GM12891 (cell line): ENCODE results near the gene SCO2.

Experiments used
- DNase-seq: peaks from one replicate; pipeline ENCODE4 v3.0.0; 2011; ENCODE audit warnings: low spot score; ENCODE audit not compliant: insufficient read length
- FAIRE-seq: peaks from 2 replicates; lab custom pipeline; 2011; peaks lifted over from hg19 to GRCh38; lab: Jason Lieb, UNC
- PAX5 ChIP-seq: IDR thresholded peaks from 2 replicates; pipeline ENCODE4 v1.6.1; 2011; ENCODE audit warnings: low read length, moderate library complexity, mild to moderate bottlenecking; ENCODE audit not compliant: insufficient read depth, severe bottlenecking
- POLR2A ChIP-seq: IDR thresholded peaks from 2 replicates; pipeline ENCODE4 v1.6.1; 2011; ENCODE audit warnings: low read depth, low read length, control low read depth
- POLR2AphosphoS5 ChIP-seq: IDR thresholded peaks from 2 replicates; pipeline ENCODE4 v1.6.1; 2011; ENCODE audit warnings: low read depth, low read length, control low read depth
- POU2F2 ChIP-seq: IDR thresholded peaks from 2 replicates; pipeline ENCODE4 v1.6.1; 2011; ENCODE audit warnings: low read depth, mild to moderate bottlenecking, control low read depth, low read length, moderate library complexity
- SPI1 ChIP-seq: IDR thresholded peaks from 2 replicates; pipeline ENCODE4 v1.6.1; 2011; ENCODE audit warnings: low read depth, low read length, control low read depth
- TAF1 ChIP-seq: IDR thresholded peaks from 2 replicates; pipeline ENCODE4 v1.6.1; 2011; ENCODE audit warnings: low read depth, low read length, control low read depth

Gene SCO2

GRCh38 chr22:50498322-50498890, 27.0 kb downstream of the SCO2 start:
- TF ChIP-seq POLR2A (no peak), SPI1 (no peak), PAX5 (no peak), POU2F2 (no peak), POLR2AphosphoS5 (no peak), TAF1 (no peak)
- peak; percentile 90 for FAIRE-seq

DNA sequence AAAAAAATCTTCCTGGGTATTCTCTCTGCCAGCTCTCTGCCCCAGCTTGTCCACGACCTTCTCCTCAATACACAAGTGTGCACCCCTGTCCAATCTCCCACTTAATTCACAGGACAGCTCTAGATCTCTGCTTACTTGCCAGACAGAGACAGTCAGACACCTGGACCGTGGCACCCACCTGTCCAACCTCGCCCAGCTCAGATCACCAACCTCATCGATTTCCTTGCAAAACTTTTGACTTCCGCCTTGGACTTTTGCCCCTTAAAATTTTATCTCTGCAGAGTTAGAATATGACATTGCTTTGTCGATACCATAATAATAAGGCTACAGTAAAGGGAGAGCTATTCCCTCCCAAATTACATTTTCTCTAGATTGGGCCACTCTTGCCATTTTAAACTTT, 28.3 kb downstream of the SCO2 start:
- FAIRE-seq (no peak), DNase-seq (no peak)
- no peak for TF ChIP-seq SPI1
- no peak for TF ChIP-seq PAX5
- TF ChIP-seq POU2F2: no peak
- no peak for TF ChIP-seq TAF1
- TF ChIP-seq POLR2AphosphoS5: no peak
- TF ChIP-seq POLR2A: no peak

More at GRCh38 chr22:50498322-50498890, 27.0 kb downstream of the SCO2 start:
- no peak for DNase-seq

DNA sequence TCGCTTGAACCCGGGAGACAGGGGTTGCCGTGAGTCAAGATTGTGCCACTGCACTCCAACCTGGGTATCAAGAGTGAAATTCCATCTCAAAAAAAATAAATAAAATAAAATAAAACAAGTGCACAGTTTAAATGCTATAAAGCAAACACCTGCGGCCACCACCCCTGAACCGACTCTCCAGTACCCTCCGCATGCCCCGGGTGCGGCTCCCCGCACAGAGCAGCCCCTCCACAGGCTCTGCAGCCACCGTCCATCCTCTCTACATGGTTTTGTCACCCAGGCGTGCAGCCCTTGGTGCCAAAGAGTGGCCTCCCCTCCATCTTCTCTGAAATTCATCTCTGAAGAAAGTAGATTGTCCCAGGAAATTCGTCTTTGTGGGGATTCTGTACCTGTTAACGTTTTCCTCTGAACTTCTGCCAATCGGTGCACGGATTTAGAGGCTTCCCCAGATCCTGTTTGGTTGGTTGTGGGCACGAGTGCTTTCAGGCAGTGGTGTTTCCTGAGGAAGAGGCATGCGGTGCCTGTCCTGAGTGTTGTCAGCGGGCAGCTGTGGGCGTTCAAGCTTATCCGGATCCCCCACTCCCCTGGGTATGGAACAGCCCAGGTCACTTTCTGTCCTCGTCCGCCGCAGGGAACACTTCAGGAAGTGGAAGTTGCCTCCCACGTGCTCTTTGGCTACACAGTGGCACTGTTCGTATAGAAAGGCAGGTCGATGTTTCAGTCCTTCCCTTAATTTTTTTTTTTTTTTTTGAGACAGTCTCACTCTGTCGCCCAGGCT, 34.7 kb downstream of the SCO2 start:
- TF ChIP-seq SPI1: no peak
- no peak for TF ChIP-seq POU2F2
- no peak for TF ChIP-seq TAF1
- no peak for TF ChIP-seq PAX5
- TF ChIP-seq POLR2A: no peak
- no peak for TF ChIP-seq POLR2AphosphoS5
- DNase-seq: no peak
- FAIRE-seq: peak; percentile 58

GRCh38 chr22:50489363-50490243, 35.8 kb downstream of the SCO2 start:
- no peak for FAIRE-seq
- TF ChIP-seq POU2F2: no peak
- no peak for TF ChIP-seq PAX5
- no peak for TF ChIP-seq POLR2A
- TF ChIP-seq SPI1: no peak
- no peak for TF ChIP-seq POLR2AphosphoS5
- TF ChIP-seq TAF1: no peak
- DNase-seq: no peak

- DNase-seq: no peak
- TF ChIP-seq PAX5 (no peak), SPI1 (no peak), POLR2A (no peak), POU2F2 (no peak), TAF1 (no peak), POLR2AphosphoS5 (no peak)
- no peak for FAIRE-seq
These were observed 36.5 kb downstream of the SCO2 start for GRCh38 chr22:50488886-50489285.

DNA sequence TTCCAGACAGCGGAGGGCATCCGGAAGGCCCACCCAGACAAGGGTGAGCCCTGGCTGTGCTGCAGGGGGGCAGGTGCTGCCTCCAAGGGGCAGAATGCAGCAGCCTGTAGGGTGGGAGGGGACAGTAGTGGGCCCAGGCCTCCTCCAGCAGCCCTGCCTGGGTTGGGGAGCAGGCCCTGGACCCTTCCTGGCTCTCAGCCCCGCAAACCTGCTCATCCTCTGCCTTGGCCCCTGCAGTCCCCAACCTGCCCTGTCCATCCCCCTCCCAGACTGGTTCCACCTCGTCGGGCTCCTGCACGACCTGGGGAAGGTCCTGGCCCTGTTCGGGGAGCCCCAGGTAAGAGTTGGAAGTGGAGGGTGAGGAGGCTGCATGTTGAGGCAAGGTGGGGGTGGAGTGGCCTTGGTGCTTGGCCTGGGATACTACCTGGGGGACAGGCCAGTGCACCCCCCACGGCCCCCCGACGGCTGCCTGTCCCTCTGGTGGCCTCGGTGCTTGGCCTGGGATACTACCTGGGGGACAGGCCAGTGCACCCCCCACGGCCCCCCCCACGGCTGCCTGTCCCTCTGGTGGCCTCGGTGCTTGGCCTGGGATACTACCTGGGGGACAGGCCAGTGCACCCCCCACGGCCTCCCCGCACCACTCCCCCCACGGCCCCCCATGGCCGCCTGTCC, 37.3 kb downstream of the SCO2 start:
- TF ChIP-seq SPI1 (no peak), POLR2AphosphoS5 (no peak), POLR2A (no peak), PAX5 (no peak), TAF1 (no peak), POU2F2 (no peak)
- no peak for FAIRE-seq
- peak; percentile 25 for DNase-seq

DNA sequence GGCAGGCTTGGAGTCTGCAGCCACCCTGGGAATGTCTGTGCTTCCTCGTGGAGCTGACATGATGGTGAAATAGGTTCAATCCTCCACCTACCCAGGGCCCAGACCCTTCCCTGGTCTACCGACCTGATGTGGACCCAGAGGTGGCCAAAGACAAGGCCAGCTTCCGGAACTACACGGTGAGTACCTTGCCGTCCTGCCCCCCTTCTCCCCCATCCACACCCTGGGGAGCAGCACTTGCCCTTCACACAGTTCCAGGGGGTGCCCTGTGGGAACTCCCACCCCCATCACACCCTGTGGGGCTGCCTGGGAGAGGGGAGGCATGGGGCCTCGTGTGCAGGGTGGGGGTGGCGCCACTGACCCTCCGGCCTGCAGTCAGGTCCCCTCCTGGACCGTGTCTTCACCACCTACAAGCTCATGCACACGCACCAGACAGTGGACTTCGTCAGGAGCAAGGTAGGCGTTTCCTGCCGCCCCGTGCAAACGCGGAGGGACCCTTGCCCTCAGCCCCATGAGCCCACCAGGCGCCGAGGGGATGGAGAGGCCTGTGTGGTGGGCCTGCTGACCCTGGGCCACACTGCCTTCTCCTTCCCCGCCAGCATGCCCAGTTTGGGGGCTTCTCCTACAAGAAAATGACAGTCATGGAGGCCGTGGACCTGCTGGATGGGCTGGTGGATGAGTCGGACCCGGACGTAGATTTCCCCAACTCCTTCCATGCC, 38.0 kb downstream of the SCO2 start:
- TF ChIP-seq POU2F2 (no peak), PAX5 (no peak), POLR2A (no peak), SPI1 (no peak), TAF1 (no peak), POLR2AphosphoS5 (no peak)
- DNase-seq (no peak), FAIRE-seq (no peak)

GRCh38 chr22:50486561-50487289, 38.7 kb downstream of the SCO2 start, which contains the start of gene MIOX:
TSS of gene MIOX (plus strand) at chr22:50486859. CDS start at chr22:50486898, 39 bp downstream.
- TF ChIP-seq POU2F2 (no peak), PAX5 (no peak), POLR2AphosphoS5 (no peak), POLR2A (no peak), SPI1 (no peak), TAF1 (no peak)
- DNase-seq (no peak), FAIRE-seq (no peak)
